ENCODE results near the gene PAPPA2.

DNA sequence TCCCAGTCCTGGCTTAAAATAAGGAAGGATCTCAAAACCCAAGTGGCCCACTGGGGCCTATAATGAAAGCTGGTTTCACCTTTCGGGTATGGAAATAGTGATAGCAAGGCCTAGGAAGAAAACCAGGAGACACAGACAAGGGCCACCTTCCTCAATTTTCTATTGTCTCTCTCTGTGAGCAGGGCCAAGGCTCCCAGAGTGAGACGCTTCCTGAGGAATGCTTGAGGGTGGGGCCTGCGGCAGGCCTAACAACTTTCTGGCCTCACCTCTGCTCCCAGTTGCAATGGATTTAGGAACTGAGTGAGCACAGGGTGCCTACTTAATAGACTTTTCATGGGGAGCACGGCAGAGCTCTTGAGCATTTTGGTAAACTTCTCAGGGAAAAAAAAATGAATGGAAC, 400.6 kb downstream of the PAPPA2 start:
- TF ChIP-seq, protein P1, sequence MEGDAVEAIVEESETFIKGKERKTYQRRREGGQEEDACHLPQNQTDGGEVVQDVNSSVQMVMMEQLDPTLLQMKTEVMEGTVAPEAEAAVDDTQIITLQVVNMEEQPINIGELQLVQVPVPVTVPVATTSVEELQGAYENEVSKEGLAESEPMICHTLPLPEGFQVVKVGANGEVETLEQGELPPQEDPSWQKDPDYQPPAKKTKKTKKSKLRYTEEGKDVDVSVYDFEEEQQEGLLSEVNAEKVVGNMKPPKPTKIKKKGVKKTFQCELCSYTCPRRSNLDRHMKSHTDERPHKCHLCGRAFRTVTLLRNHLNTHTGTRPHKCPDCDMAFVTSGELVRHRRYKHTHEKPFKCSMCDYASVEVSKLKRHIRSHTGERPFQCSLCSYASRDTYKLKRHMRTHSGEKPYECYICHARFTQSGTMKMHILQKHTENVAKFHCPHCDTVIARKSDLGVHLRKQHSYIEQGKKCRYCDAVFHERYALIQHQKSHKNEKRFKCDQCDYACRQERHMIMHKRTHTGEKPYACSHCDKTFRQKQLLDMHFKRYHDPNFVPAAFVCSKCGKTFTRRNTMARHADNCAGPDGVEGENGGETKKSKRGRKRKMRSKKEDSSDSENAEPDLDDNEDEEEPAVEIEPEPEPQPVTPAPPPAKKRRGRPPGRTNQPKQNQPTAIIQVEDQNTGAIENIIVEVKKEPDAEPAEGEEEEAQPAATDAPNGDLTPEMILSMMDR (conservative IDR thresholded peaks at IDR 0.05; ENCODE audit: low read length) = no peak
- no peak for TF ChIP-seq EZH2phosphoT487 (IDR thresholded peaks at IDR 0.05; ENCODE audit: borderline replicate concordance, low read depth, low read length)

Data from OCI-LY7 (cell line).